CD4-positive, alpha-beta T cell treated with Interleukin-21 for 1 hour (primary cell): Measurements from ENCODE around the gene BTRC.
"Not testable (repeated sequence)": the region's sequence is repeated elsewhere in the genome, so short reads cannot be mapped to it uniquely, and the experiment has no call there.

ENCODE experiments used
- DNase-seq: peaks from one replicate; pipeline ENCODE4 v3.0.0-alpha.2; 2020

The BTRC gene

GRCh38 chr10:101351017-101351416 lies 2.9 kb upstream of the BTRC start:
- DNase-seq = no peak

- no peak for DNase-seq
Measured at GRCh38 chr10:101351477-101351876, 2.5 kb upstream of the BTRC start.

- DNase-seq = not testable (repeated sequence)
Measured at GRCh38 chr10:101352857-101353256, 1.1 kb upstream of the BTRC start.

- DNase-seq = peak; percentile 36
Measured at GRCh38 chr10:101354328-101355071, 535 bp downstream of the BTRC start.

GRCh38 chr10:101355072-101355706 lies 1.2 kb downstream of the BTRC start:
- no peak for DNase-seq

GRCh38 chr10:101356132-101356531 lies 2.2 kb downstream of the BTRC start:
- DNase-seq = no peak

GRCh38 chr10:101357958-101358357 lies 4.0 kb downstream of the BTRC start:
- no peak for DNase-seq

- DNase-seq = no peak
Measured at GRCh38 chr10:101358706-101359300, 4.8 kb downstream of the BTRC start.

- DNase-seq = not testable (repeated sequence)
Measured at GRCh38 chr10:101360090-101360489, 6.1 kb downstream of the BTRC start.

GRCh38 chr10:101360841-101361240 lies 6.9 kb downstream of the BTRC start:
- DNase-seq = not testable (repeated sequence)

- DNase-seq = no peak
Measured at GRCh38 chr10:101363850-101364400, 10.0 kb downstream of the BTRC start.

- DNase-seq = no peak
Measured at GRCh38 chr10:101364721-101365120, 10.8 kb downstream of the BTRC start.

- no peak for DNase-seq
Measured at GRCh38 chr10:101367569-101368453, 13.8 kb downstream of the BTRC start.

GRCh38 chr10:101373063-101373462 lies 19.1 kb downstream of the BTRC start:
- DNase-seq = no peak

GRCh38 chr10:101373993-101374392 lies 20.0 kb downstream of the BTRC start:
- not testable (repeated sequence) for DNase-seq

- DNase-seq = no peak
Measured at GRCh38 chr10:101375076-101375475, 21.1 kb downstream of the BTRC start.

- DNase-seq = no peak
Measured at GRCh38 chr10:101379663-101380352, 25.8 kb downstream of the BTRC start.

GRCh38 chr10:101380353-101381017 lies 26.5 kb downstream of the BTRC start:
- no peak for DNase-seq

GRCh38 chr10:101385866-101386658 lies 32.1 kb downstream of the BTRC start:
- DNase-seq = no peak

- no peak for DNase-seq
Measured at GRCh38 chr10:101386659-101387259, 32.8 kb downstream of the BTRC start.
